ENCODE results near the gene LSR. TPM values are rescaled to one million over a fixed set of nuclear protein-coding genes. Genes with fewer than 3 reads are reported as not detected.
A peak's percentile ranks its signal among the peaks of the same experiment; 100 is the strongest.

Gene LSR
- total RNA-seq, 1 experiment from 2014 or later = 172 TPM

GRCh38 chr19:35240327-35240726 lies 8.5 kb upstream of the LSR start:
- ChIA-PET POLR2A (no interaction called here), CTCF (no interaction called here)
- H3K4me1 ChIP-seq = no peaks in the 10 kb centered on the region
- no peak overlapping the region for H3K4me3 ChIP-seq (ENCODE audit: low read depth, low read length)
- TF ChIP-seq CTCF (IDR thresholded peaks at IDR 0.05; ENCODE audit: insufficient read depth in 1 of 2, low read depth in 1 of 2, low read length in 1 of 2, severe bottlenecking in 1 of 2, unreplicated experiment in 1 of 2) = no peak
- Mint-ChIP-seq H3K27ac (ENCODE audit: unreplicated experiment) (no peak overlapping the region), H3K4me3 (ENCODE audit: unreplicated experiment) (no peak overlapping the region), H3K27me3 (ENCODE audit: insufficient read depth, unreplicated experiment) (peaks cover 4% of the 10 kb centered on the region), H3K9me3 (ENCODE audit: unreplicated experiment) (peaks cover 12% of the 10 kb centered on the region), H3K36me3 (ENCODE audit: insufficient read depth, unreplicated experiment) (no peaks in the 10 kb centered on the region), H3K4me1 (ENCODE audit: low read depth, unreplicated experiment) (no peaks in the 10 kb centered on the region)
- DNase-seq = no peak
- BruUV-seq (replicated peaks) = no TSS peak
- intact Hi-C loops (cut with micrococcal nuclease; ENCODE audit: unreplicated experiment) = loop anchor here (10.0 kb wide), 1 partner anchor 176 kb away; no protein-coding TSS in a partner anchor
- H3K36me3 ChIP-seq (ENCODE audit: control insufficient read depth, insufficient read depth, low read length) = no peaks in the 10 kb centered on the region
- H3K27me3 ChIP-seq (replicated peaks; ENCODE audit: control insufficient read depth, insufficient read depth, low read length) = no peaks in the 10 kb centered on the region; the same call in 1 of the 2 replicates
- peaks cover 13% of the 10 kb centered on the region for H3K9me3 ChIP-seq

- no TSS peak for BruUV-seq (replicated peaks)
Observed at GRCh38 chr19:35241417-35241816, 7.4 kb upstream of the LSR start.

GRCh38 chr19:35246466-35247092 lies 2.2 kb upstream of the LSR start:
- H3K4me1 ChIP-seq = peaks cover 11% of the 10 kb centered on the region
- DNase-seq = no peak
- H3K4me3 ChIP-seq (ENCODE audit: low read depth, low read length) = no peak overlapping the region; the same call in 1 of the 2 replicates
- peaks cover 44% of the 10 kb centered on the region for H3K36me3 Mint-ChIP-seq (ENCODE audit: insufficient read depth, unreplicated experiment)
- peaks cover 5% of the 10 kb centered on the region for H3K36me3 ChIP-seq (ENCODE audit: control insufficient read depth, insufficient read depth, low read length)
- peaks cover 4% of the 10 kb centered on the region for H3K27me3 Mint-ChIP-seq (ENCODE audit: insufficient read depth, unreplicated experiment)
- peak overlapping the region; percentile 94 for H3K27ac Mint-ChIP-seq (ENCODE audit: unreplicated experiment)
- no TSS peak for BruUV-seq (replicated peaks)
- intact Hi-C loops (cut with micrococcal nuclease; ENCODE audit: unreplicated experiment) = loop anchor here (5.0 to 10.0 kb wide), 2 partner anchors 109 to 182 kb away; partner anchors contain the start of genes FXYD1 and LGI4
- ChIA-PET CTCF (no interaction called here), POLR2A (no interaction called here)
- no peaks in the 10 kb centered on the region for H3K27me3 ChIP-seq (replicated peaks; ENCODE audit: control insufficient read depth, insufficient read depth, low read length)
- TF ChIP-seq CTCF (IDR thresholded peaks at IDR 0.05; ENCODE audit: insufficient read depth in 1 of 2, low read depth in 1 of 2, low read length in 1 of 2, severe bottlenecking in 1 of 2, unreplicated experiment in 1 of 2) = no peak
- H3K4me1 Mint-ChIP-seq (ENCODE audit: low read depth, unreplicated experiment) = peaks cover 21% of the 10 kb centered on the region
- H3K4me3 Mint-ChIP-seq (ENCODE audit: unreplicated experiment) = peak overlapping the region; percentile 86
- peaks cover 12% of the 10 kb centered on the region for H3K9me3 Mint-ChIP-seq (ENCODE audit: unreplicated experiment)
- peaks cover 8% of the 10 kb centered on the region for H3K9me3 ChIP-seq

More at GRCh38 chr19:35241417-35241816, 7.4 kb upstream of the LSR start:
- peaks cover 4% of the 10 kb centered on the region for H3K27me3 Mint-ChIP-seq (ENCODE audit: insufficient read depth, unreplicated experiment)
- H3K36me3 Mint-ChIP-seq (ENCODE audit: insufficient read depth, unreplicated experiment) = peaks cover 4% of the 10 kb centered on the region
- peaks cover 12% of the 10 kb centered on the region for H3K9me3 Mint-ChIP-seq (ENCODE audit: unreplicated experiment)
- H3K4me1 ChIP-seq = peaks cover under 1% of the 10 kb centered on the region; the same call in 1 of the 2 replicates
- peaks cover 13% of the 10 kb centered on the region for H3K9me3 ChIP-seq
- CTCF ChIA-PET = no interaction called here
- H3K4me3 ChIP-seq (ENCODE audit: low read depth, low read length) = no peak overlapping the region
- no peaks in the 10 kb centered on the region for H3K36me3 ChIP-seq (ENCODE audit: control insufficient read depth, insufficient read depth, low read length)
- H3K4me3 Mint-ChIP-seq (ENCODE audit: unreplicated experiment) = no peak overlapping the region
- POLR2A ChIA-PET = no interaction called here
- TF ChIP-seq CTCF (IDR thresholded peaks at IDR 0.05; ENCODE audit: insufficient read depth in 1 of 2, low read depth in 1 of 2, low read length in 1 of 2, severe bottlenecking in 1 of 2, unreplicated experiment in 1 of 2) = no peak
- no peaks in the 10 kb centered on the region for H3K4me1 Mint-ChIP-seq (ENCODE audit: low read depth, unreplicated experiment)
- H3K27ac Mint-ChIP-seq (ENCODE audit: unreplicated experiment) = no peak overlapping the region
- no peaks in the 10 kb centered on the region; the same call in 1 of the 2 replicates for H3K27me3 ChIP-seq (replicated peaks; ENCODE audit: control insufficient read depth, insufficient read depth, low read length)
- no peak for DNase-seq
- intact Hi-C loops (cut with micrococcal nuclease; ENCODE audit: unreplicated experiment) = loop anchor here (10.0 kb wide), 1 partner anchor 177 kb away; no protein-coding TSS in a partner anchor
